HCT116 (cell line): ENCODE measurements around the gene ATP5PD. TPM values are rescaled to one million over a fixed set of nuclear protein-coding genes. Genes with fewer than 3 reads are reported as not detected.

Experiments
- ATAC-seq: fragments of 200-7000 bp; cut with Tn5 transposase; 2 replicates; pipeline ENCODE4 v1.9.1; 2020; ENCODE audit warnings: mild to moderate bottlenecking, moderate library complexity
- BruUV-seq: library from RNA; stranded (reverse); fragments of 400-500 nt; replicated peaks from 2 replicates; lab custom pipeline; 2021; lab: Mats Ljungman, UMichigan
- CTCF ChIA-PET: fragments of 300-600 bp; sonication (Branson Sonifier 250); formaldehyde crosslinking; loops from one replicate; lab custom pipeline; 2021; ENCODE audit warnings: antibody characterized with exemption; lab: Charles Lee
- POLR2A ChIA-PET: fragments of 300-600, 350-600 bp; sonication (Branson Sonifier 250); formaldehyde crosslinking; loops from one replicate; lab custom pipeline; 2021; ENCODE audit warnings: antibody characterized with exemption; lab: Charles Lee
- RAD21 ChIA-PET, 2 experiments: fragments of 300-600 bp; sonication (Branson Sonifier 250); formaldehyde crosslinking; loops; one replicate each; lab custom pipeline; 2023; ENCODE audit warnings: low total read pairs in 2 of 2; ENCODE audit not compliant: uncharacterized antibody in 2 of 2, unreplicated experiment in 2 of 2, low non-redundant PET in 1 of 2; lab: Charles Lee
- DNase-seq: peaks from one replicate; pipeline ENCODE4 v3.0.0-alpha.2; 2010; ENCODE audit warnings: low read depth, low spot score
- H2AFZ ChIP-seq: fragments of 200-600 bp; shearing (Covaris generic), sonication (generic); 2 replicates; pipeline ENCODE4 v1.6.1; 2017; ENCODE audit warnings: low read depth, mixed run types, mixed read lengths, antibody characterized with exemption, low read length; ENCODE audit not compliant: poor library complexity, severe bottlenecking
- H3K27ac ChIP-seq: 2 replicates; pipeline ENCODE4 v1.5.1; 2012; ENCODE audit warnings: low read depth, low read length
- H3K27me3 ChIP-seq: fragments of 200-600 bp; sonication (generic); 2 replicates; pipeline ENCODE4 v1.6.1; 2016; ENCODE audit warnings: mixed run types, low read length, mixed read lengths; ENCODE audit not compliant: insufficient read depth
- H3K36me3 ChIP-seq, 2 experiments: fragments of 200-500 bp in 1 of 2; fragments of 200-600 bp in 1 of 2; sonication (Bioruptor generic) in 1 of 2; sonication (generic) in 1 of 2; 2 replicates each; pipeline versions ENCODE4 v1.5.1 to v1.6.1; 2014 to 2016; ENCODE audit warnings: low read length in 2 of 2, inconsistent platforms in 1 of 2, mixed read lengths in 1 of 2, mixed run types in 1 of 2; ENCODE audit not compliant: insufficient read depth in 2 of 2, control insufficient read depth in 1 of 2
- H3K4me1 ChIP-seq, 2 experiments: fragments of 200-600 bp in 1 of 2; sonication (generic) in 1 of 2; 2 replicates each; pipeline versions ENCODE4 v1.5.1 to v1.6.1; 2012 to 2017; ENCODE audit warnings: low read length in 2 of 2, inconsistent platforms in 1 of 2, mild to moderate bottlenecking in 1 of 2, mixed read lengths in 1 of 2, mixed run types in 1 of 2, moderate library complexity in 1 of 2; ENCODE audit not compliant: insufficient read depth in 2 of 2, control insufficient read depth in 1 of 2
- H3K4me2 ChIP-seq: fragments of 200-600 bp; sonication (generic); 2 replicates; pipeline ENCODE4 v1.6.1; 2017; ENCODE audit warnings: mixed run types, low read length, mixed read lengths
- H3K4me3 ChIP-seq, 2 experiments: fragments of 200-600 bp in 1 of 2; sonication (generic) in 1 of 2; replicated peaks in 1 of 2; 2 replicates each; pipeline ENCODE4 v1.5.1; 2011 to 2016; ENCODE audit warnings: low read length in 2 of 2, control low read depth in 1 of 2, low read depth in 1 of 2, mild to moderate bottlenecking in 1 of 2, mixed read lengths in 1 of 2, mixed run types in 1 of 2
- H3K79me2 ChIP-seq: fragments of 200-600 bp; sonication (generic); 2 replicates; pipeline ENCODE4 v1.6.1; 2017; ENCODE audit warnings: mild to moderate bottlenecking, mixed run types, low read length, moderate library complexity, mixed read lengths; ENCODE audit not compliant: insufficient read depth
- H3K9ac ChIP-seq: fragments of 200-600 bp; sonication (generic); 2 replicates; pipeline ENCODE4 v1.6.1; 2016; ENCODE audit warnings: low read length, mixed read lengths
- H3K9me2 ChIP-seq: fragments of 200-600 bp; sonication (generic), shearing (Covaris generic); 2 replicates; pipeline ENCODE4 v1.6.1; 2017; ENCODE audit warnings: mixed run types, mild to moderate bottlenecking, moderate library complexity; ENCODE audit not compliant: insufficient read depth
- H3K9me3 ChIP-seq, 2 experiments: fragments of 200-500 bp in 1 of 2; fragments of 200-600 bp in 1 of 2; sonication (Bioruptor generic) in 1 of 2; sonication (generic) in 1 of 2; 2 replicates each; pipeline ENCODE4 v1.6.1; 2014 to 2017; ENCODE audit warnings: low read length in 2 of 2, mixed read lengths in 2 of 2, inconsistent platforms in 1 of 2, low read depth in 1 of 2, mild to moderate bottlenecking in 1 of 2, mixed run types in 1 of 2, moderate library complexity in 1 of 2; ENCODE audit not compliant: control insufficient read depth in 1 of 2, insufficient read depth in 1 of 2
- H4K20me1 ChIP-seq: fragments of 200-600 bp; sonication (generic), shearing (Covaris generic); 2 replicates; pipeline ENCODE4 v1.6.1; 2017; ENCODE audit warnings: mixed run types, mild to moderate bottlenecking, moderate library complexity; ENCODE audit not compliant: insufficient read depth
- CTCF ChIP-seq, 3 experiments: fragments of 200-600 bp in 1 of 3; sonication (generic) in 1 of 3; IDR thresholded peaks in 2 of 3; conservative IDR thresholded peaks in 1 of 3; 2 replicates each; pipeline ENCODE4 v1.5.1; 2012 to 2017; ENCODE audit warnings: low read depth in 2 of 3, low read length in 2 of 3, antibody characterized with exemption in 1 of 3, borderline replicate concordance in 1 of 3, control low read depth in 1 of 3, mild to moderate bottlenecking in 1 of 3, mixed read lengths in 1 of 3, mixed run types in 1 of 3, moderate library complexity in 1 of 3; ENCODE audit not compliant: insufficient read depth in 1 of 3
- EZH2phosphoT487 ChIP-seq: fragments of 200-600 bp; IDR thresholded peaks from 2 replicates; pipeline ENCODE4 v1.6.1; 2018; ENCODE audit warnings: antibody characterized with exemption, borderline replicate concordance
- POLR2A ChIP-seq: IDR thresholded peaks from 2 replicates; pipeline ENCODE4 v1.7.0; 2011; ENCODE audit warnings: borderline replicate concordance; ENCODE audit not compliant: insufficient read depth, insufficient read length; ENCODE audit errors: extremely low read depth
- RAD21 ChIP-seq: IDR thresholded peaks from 2 replicates; pipeline ENCODE4 v1.6.1; 2012; ENCODE audit warnings: low read depth, mild to moderate bottlenecking
- SP1 ChIP-seq: IDR thresholded peaks from 2 replicates; pipeline ENCODE4 v1.6.1; 2012; ENCODE audit warnings: low read depth
- SRF ChIP-seq: IDR thresholded peaks from 2 replicates; pipeline ENCODE4 v1.6.1; 2012; ENCODE audit warnings: low read depth
- TCF7L2 ChIP-seq: IDR thresholded peaks from 2 replicates; pipeline ENCODE4 v1.7.0; 2011; ENCODE audit warnings: borderline replicate concordance, inconsistent platforms; ENCODE audit not compliant: insufficient read depth, insufficient read length; ENCODE audit errors: extremely low read depth
- YY1 ChIP-seq: IDR thresholded peaks from 2 replicates; pipeline ENCODE4 v1.6.1; 2011; ENCODE audit warnings: low read length, low read depth, moderate library complexity, mild to moderate bottlenecking; ENCODE audit not compliant: insufficient replicate concordance; ENCODE audit errors: extremely low read depth
- ZFX ChIP-seq: fragments of 450-650 bp; IDR thresholded peaks from 2 replicates; pipeline ENCODE4 v1.6.1; 2017
- ZNF274 ChIP-seq: fragments of 200-500 bp; sonication (Bioruptor generic); IDR thresholded peaks from 2 replicates; pipeline ENCODE4 v1.6.1; 2014; ENCODE audit warnings: mild to moderate bottlenecking, low read depth, low read length, inconsistent platforms
- intact Hi-C: fragments of 100-400 bp; cut with micrococcal nuclease; formaldehyde crosslinking; loops from 2 replicates; pipeline ENCODE4 v1.10.0; 2022
- total RNA-seq: library from RNA; stranded (reverse); gene quantifications from one replicate; pipeline ENCODE4 v1.2.1, GENCODE V29; 2021; ENCODE audit not compliant: unreplicated experiment
- TF ChIP-seq, protein P1 (sequence below): IDR thresholded peaks from 2 replicates; pipeline ENCODE4 v1.6.1; 2012; ENCODE audit warnings: low read depth

ATP5PD gene
- total RNA-seq, 1 experiment from 2014 or later = 407 TPM

DNA sequence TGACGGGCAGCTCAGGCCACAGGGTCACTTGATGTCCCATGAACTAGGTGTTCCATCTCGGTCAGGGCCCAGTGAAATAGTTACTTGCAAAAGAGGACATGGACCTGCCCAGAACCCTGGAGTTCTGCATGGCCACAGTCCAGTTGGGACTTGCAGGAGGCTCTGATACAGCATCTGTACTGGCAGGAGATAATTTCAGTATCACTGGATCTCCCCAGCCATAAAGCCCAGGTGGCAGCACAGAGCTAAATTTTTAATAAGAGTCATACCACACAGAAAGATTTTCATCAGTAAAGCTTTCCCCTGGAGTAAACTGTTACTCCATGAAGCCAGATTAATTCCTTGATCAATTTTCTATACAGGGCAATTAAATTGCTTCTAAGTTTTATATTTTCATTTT lies 23.0 kb upstream of the ATP5PD start:
- POLR2A ChIA-PET = interaction anchor here (0.8 to 2.0 kb wide), 10 partner anchors 9 to 109 kb away, joined by 3 to 9 read pairs (median 4); partner anchors contain the start of genes JPT1 and SLC16A5
- Histone ChIP-seq H3K27me3 (no peaks in the 10 kb centered on the region), H3K4me3 (no peak overlapping the region), H3K79me2 (no peaks in the 10 kb centered on the region), H3K4me1 (peaks cover 14% of the 10 kb centered on the region in 2 experiments), H3K9ac (no peak overlapping the region), H3K9me3 (no peaks in the 10 kb centered on the region), H3K27ac (no peak overlapping the region), H3K9me2 (no peaks in the 10 kb centered on the region), H3K36me3 (peaks cover 0 to 6% of the 10 kb centered on the region in 2 experiments; a peak in 1 of 4 replicates), H3K4me2 (no peak overlapping the region), H2AFZ (peak overlapping the region; percentile 38), H4K20me1 (no peaks in the 10 kb centered on the region)
- TF ChIP-seq YY1 = no peak
- peak; percentile 90 for TF ChIP-seq RAD21
- peak; percentile 55 to 87 (median 57) for TF ChIP-seq CTCF (IDR thresholded peaks at IDR 0.05 in 2 of 3, conservative IDR thresholded peaks at IDR 0.05 in 1 of 3; ENCODE audit: borderline replicate concordance in 1 of 3, insufficient read depth in 1 of 3, low read depth in 2 of 3, low read length in 2 of 3)
- TF ChIP-seq ZNF274 = no peak
- TF ChIP-seq SP1 = no peak
- no peak for TF ChIP-seq POLR2A
- no peak for TF ChIP-seq EZH2phosphoT487
- no peak for TF ChIP-seq ZFX
- no peak for TF ChIP-seq TCF7L2
- no peak for TF ChIP-seq SRF
- TF ChIP-seq, protein P1, sequence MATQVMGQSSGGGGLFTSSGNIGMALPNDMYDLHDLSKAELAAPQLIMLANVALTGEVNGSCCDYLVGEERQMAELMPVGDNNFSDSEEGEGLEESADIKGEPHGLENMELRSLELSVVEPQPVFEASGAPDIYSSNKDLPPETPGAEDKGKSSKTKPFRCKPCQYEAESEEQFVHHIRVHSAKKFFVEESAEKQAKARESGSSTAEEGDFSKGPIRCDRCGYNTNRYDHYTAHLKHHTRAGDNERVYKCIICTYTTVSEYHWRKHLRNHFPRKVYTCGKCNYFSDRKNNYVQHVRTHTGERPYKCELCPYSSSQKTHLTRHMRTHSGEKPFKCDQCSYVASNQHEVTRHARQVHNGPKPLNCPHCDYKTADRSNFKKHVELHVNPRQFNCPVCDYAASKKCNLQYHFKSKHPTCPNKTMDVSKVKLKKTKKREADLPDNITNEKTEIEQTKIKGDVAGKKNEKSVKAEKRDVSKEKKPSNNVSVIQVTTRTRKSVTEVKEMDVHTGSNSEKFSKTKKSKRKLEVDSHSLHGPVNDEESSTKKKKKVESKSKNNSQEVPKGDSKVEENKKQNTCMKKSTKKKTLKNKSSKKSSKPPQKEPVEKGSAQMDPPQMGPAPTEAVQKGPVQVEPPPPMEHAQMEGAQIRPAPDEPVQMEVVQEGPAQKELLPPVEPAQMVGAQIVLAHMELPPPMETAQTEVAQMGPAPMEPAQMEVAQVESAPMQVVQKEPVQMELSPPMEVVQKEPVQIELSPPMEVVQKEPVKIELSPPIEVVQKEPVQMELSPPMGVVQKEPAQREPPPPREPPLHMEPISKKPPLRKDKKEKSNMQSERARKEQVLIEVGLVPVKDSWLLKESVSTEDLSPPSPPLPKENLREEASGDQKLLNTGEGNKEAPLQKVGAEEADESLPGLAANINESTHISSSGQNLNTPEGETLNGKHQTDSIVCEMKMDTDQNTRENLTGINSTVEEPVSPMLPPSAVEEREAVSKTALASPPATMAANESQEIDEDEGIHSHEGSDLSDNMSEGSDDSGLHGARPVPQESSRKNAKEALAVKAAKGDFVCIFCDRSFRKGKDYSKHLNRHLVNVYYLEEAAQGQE = no peak
- intact Hi-C loops = loop anchor here (5.0 kb wide), 2 partner anchors 38 to 133 kb away; partner anchors contain the start of gene ARMC7
- CTCF ChIA-PET = interaction anchor here (1.0 to 4.1 kb wide), 15 partner anchors 9 to 201 kb away, joined by 3 to 25 read pairs (median 6); partner anchors contain the start of genes MIF4GD and SLC16A5
- RAD21 ChIA-PET = interaction anchor here (0.6 to 2.0 kb wide), 7 partner anchors 10 to 342 kb away, joined by 3 to 10 read pairs (median 3); partner anchors contain the start of gene ARMC7 (in 1 of the 2)
- DNase-seq (no peak), ATAC-seq (peak; percentile 76)
- no TSS peak for BruUV-seq
